Mesodermal cell (in vitro differentiated cells): Measurements from ENCODE around the gene ANKRD61. TPM values are rescaled to one million over a fixed set of nuclear protein-coding genes. Genes with fewer than 3 reads are reported as not detected.
"Not testable (repeated sequence)": the region's sequence is repeated elsewhere in the genome, so short reads cannot be mapped to it uniquely, and the experiment has no call there.

Experiments
- H3K27ac ChIP-seq: 2 replicates; pipeline ENCODE4 v1.7.0; 2013; ENCODE audit warnings: mild to moderate bottlenecking, low read depth, low read length, moderate library complexity; ENCODE audit not compliant: severe bottlenecking
- H3K36me3 ChIP-seq: 2 replicates; pipeline ENCODE4 v1.7.1; 2013; ENCODE audit warnings: mild to moderate bottlenecking, low read length, moderate library complexity; ENCODE audit not compliant: control insufficient read depth, insufficient read depth
- H3K4me1 ChIP-seq: one replicate; pipeline ENCODE4 v1.7.1; 2013; ENCODE audit warnings: mild to moderate bottlenecking, low read length; ENCODE audit not compliant: insufficient read depth, control insufficient read depth, poor library complexity, severe bottlenecking
- H3K4me3 ChIP-seq: 2 replicates; pipeline ENCODE4 v1.7.0; 2013; ENCODE audit warnings: low read length, control low read depth, mild to moderate bottlenecking; ENCODE audit not compliant: insufficient read depth, poor library complexity, severe bottlenecking; ENCODE audit errors: extremely low read depth
- H3K9me3 ChIP-seq: 2 replicates; pipeline ENCODE4 v1.7.1; 2013; ENCODE audit warnings: mild to moderate bottlenecking, low read length, moderate library complexity; ENCODE audit not compliant: control insufficient read depth
- WGBS, 2 experiments: methylation state at CpG; one replicate each; pipeline ENCODE4 v1.1.5; 2013; ENCODE audit warnings: missing lambda C conversion rate in 2 of 2; ENCODE audit not compliant: insufficient coverage in 2 of 2; 5-methylcytosine and 5-hydroxymethylcytosine counted together
- polyA plus RNA-seq, 2 experiments: library from polyadenylated mRNA; stranded (reverse); fragments of 50-300 nt; gene quantifications; one replicate each; pipeline ENCODE4 v1.2.3, GENCODE V29; 2013

ANKRD61 gene
- 0.22 TPM for polyA plus RNA-seq (2013, experiment 1 of 2)
- 0.25 TPM for polyA plus RNA-seq (2013, experiment 2 of 2)

DNA sequence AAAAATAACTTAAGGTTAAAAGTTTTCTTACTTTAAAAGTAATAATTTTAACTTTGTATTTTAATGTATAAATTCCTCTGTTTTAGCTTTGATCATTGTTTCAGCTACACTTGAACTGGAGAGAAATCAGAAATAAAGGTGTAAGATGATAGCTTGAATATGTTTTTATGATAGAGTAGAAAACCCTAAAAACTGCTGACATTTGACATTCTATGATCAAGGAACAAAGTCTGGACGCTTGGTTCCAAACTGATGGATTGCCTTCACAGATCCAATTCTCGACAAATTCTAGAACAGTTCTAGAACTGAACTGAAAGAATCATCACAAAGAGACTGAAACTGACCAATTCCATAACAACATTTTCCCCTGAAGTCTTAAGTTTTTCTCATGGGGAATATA lies at the start of gene ANKRD61:
Gene ANKRD61, plus strand, starts transcription at position 389 of the 400 bp plus-strand sequence. Its CDS starts 0 bp downstream, at position 389.
- Histone ChIP-seq H3K9me3 (no peaks in the 10 kb centered on the region), H3K27ac (no peak within 1 kb of the TSS), H3K36me3 (peaks cover 85% of the 10 kb centered on the region), H3K4me1 (no peaks in the 10 kb centered on the region), H3K4me3 (no peak within 1 kb of the TSS)
- WGBS, 2 experiments, result 90% methylated on average over 2 of the region's 2 CpGs; no CpG with 5 or more reads in 1 of the 2 experiments

DNA sequence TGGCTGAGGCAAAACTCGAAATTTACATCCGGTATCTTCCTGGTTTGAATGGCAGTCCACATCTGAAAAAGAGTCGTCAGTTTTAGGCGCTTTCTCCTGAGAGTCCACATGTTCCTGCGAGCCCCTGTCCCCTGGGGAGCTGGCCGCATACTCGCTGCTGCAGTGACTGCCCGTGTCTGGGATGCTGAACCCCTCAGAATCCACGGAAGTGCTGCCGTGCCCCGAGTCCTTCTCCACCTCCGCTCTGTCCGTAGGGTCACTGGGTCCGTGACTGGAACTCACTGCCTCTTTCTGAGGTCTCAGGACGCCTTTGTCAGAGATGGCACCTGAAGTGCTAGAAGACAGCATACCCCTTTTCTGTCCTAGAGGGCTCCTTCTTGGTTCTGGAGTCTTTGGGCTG lies 44.1 kb upstream of the ANKRD61 start:
- H3K27ac ChIP-seq, H3K4me3 ChIP-seq, H3K4me1 ChIP-seq, H3K9me3 ChIP-seq: not testable (repeated sequence)
- H3K36me3 ChIP-seq, result peaks cover 38% of the 10 kb centered on the region
- 89 to 98% methylated on average over 13 to 15 of the region's 15 CpGs for WGBS, 2 experiments

DNA sequence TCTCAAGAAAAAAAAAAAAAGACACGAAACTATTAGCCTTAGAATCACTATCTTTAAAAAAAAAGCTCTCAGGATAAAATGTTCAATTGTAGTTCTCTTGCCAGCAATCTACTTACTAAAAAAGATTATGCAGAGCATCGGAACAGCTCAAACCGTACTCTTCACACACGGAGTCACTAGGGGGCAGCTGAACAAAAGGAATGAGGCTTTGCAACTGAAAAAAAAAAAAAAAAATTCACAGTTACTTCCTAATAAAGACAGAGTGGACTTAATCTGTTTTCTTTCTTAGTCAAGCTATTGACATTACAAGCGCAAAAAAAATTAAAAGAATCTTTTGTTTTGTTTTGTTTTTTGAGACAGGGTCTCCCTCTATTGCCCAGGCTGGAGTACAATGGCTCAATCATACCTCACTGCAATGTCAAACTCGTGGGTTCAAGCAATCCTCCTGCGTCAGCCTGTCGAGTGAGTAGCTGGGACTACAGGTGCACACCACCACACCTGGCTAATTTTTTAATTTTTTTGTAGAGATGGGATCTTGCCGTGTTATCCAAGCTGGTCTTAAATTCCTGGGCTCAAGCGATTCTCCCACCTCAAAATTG lies 33.9 kb upstream of the ANKRD61 start:
- Histone ChIP-seq H3K4me3 (no peak overlapping the region), H3K27ac (no peak overlapping the region), H3K4me1 (no peaks in the 10 kb centered on the region), H3K36me3 (peaks cover 77% of the 10 kb centered on the region), H3K9me3 (no peaks in the 10 kb centered on the region)
- 70 to 83% methylated on average over 7 of the region's 10 CpGs for WGBS, 2 experiments

DNA sequence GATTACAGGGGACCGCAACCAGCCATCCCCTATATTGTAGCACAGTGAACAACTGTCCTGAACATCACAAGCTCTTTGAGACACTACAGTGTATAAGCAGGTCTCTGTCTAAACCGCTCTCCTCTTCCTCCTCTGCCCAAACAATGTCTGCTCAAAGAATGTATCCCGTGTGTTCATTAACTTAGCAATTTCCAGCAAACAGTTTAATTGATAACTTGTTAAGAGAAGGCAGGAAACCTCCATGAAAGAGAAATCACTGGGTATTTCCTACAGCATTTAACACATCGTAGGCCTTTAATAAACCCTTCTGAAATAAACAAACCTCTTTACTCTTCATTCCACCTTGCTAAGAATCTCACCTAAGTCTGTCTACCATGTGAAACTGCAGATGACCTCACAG lies 23.8 kb upstream of the ANKRD61 start:
- Histone ChIP-seq H3K4me1 (peaks cover 8% of the 10 kb centered on the region), H3K4me3 (no peak overlapping the region), H3K9me3 (no peaks in the 10 kb centered on the region), H3K27ac (no peak overlapping the region), H3K36me3 (peaks cover 22% of the 10 kb centered on the region)
- WGBS, 2 experiments, result 93 to 97% methylated on average over 2 to 4 of the region's 4 CpGs

DNA sequence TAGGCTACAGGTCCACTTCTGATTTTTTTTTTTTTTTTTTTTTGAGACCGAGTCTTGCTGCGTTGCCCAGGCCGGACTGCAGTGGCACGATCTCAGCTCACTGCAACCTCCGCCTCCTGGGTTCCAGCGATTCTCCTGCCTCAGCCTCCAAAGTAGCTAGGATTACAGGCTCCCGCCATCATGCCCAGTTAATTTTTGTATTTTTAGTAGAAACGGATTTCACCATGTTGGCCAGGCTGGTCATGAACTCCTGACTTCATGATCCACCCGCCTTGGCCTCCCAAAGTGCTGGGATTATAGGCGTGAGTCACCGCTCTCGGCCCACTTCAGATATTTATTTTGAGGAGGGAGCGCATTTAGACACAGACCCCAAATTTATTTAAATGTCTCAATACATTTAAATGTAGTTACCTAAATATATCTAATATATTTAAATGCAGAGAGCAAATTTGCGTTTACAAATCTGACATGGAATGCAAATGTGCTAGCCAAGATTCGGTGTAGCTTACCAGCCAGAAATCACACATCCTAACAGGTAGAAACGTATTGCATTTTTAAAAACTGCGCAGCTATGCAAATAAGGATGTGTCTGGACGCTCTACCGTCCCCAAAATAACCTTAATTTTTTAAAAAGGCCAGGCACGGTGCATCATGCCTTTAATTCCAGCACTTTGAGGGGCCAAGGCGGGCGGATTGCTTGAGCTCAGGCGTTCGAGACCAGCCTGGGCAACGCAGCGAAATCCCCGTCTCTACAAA lies 23.2 kb upstream of the ANKRD61 start:
- H3K27ac ChIP-seq, H3K4me1 ChIP-seq, H3K9me3 ChIP-seq: not testable (repeated sequence)
- WGBS, 2 experiments, result 56 to 62% methylated on average over 12 to 14 of the region's 27 CpGs
- peak overlapping the region; percentile 75 for H3K4me3 ChIP-seq
- H3K36me3 ChIP-seq, result peaks cover 28% of the 10 kb centered on the region

DNA sequence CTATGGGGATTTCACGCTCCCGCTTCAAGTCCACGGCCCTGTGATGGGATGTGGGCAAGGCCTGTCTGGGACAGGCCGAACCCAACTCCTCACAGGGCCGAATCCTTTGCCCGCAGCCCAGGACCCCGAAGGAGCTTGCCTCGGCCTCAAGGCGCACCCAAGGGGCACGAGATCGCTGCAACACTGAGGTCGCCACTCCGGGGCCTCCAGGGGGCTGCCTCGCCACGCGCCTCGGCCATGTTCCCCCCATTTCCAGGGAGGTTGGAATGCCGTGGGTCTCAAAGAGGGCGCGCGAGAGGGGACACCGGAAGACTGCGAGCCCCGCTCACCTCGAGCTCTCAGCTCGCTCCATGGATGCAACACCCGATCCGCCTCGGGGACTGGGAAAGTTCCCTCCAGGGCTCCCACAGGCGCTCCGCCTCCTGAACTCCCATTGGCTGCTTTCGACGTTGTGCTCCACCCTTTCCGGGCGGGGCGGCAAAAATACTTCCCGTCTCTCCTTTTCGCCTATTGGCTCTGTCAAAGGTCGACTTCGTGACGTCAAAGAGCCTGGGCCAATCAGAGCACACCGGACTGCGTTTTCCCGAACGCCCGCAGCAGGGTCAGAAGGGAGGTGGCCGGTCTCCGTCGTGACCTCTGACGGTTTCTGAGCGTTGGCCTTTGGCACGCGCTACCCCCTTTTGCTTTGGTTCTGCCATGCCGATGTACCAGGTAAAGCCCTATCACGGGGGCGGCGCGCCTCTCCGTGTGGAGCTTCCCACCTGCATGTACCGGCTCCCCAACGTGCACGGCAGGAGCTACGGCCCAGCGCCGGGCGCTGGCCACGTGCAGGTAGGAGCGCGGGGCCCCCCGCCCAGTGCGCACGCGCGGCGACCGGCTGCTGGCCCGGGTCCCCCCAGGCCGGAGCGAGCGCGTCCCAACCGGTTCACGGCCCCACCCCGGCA lies 22.2 kb upstream of the ANKRD61 start, which contains the start of the genes AIMP2 and PMS2:
Gene AIMP2, plus strand, starts transcription at position 605 of the 944 bp plus-strand sequence. Its CDS starts 92 bp downstream, at position 697.
Gene PMS2, minus strand, starts transcription at position 382 of the 944 bp plus-strand sequence. Its CDS starts 30 bp downstream, at position 352.
- peaks cover 36% of the 10 kb centered on the region for H3K36me3 ChIP-seq
- peaks cover 8% of the 10 kb centered on the region for H3K4me1 ChIP-seq
- H3K4me3 ChIP-seq, result peak within 1 kb of the TSS; percentile 75
- H3K9me3 ChIP-seq, result no peaks in the 10 kb centered on the region
- H3K27ac ChIP-seq, result peak within 1 kb of the TSS; percentile 95
- WGBS, 2 experiments, result 0% methylated on average over 74 to 79 of the region's 84 CpGs

DNA sequence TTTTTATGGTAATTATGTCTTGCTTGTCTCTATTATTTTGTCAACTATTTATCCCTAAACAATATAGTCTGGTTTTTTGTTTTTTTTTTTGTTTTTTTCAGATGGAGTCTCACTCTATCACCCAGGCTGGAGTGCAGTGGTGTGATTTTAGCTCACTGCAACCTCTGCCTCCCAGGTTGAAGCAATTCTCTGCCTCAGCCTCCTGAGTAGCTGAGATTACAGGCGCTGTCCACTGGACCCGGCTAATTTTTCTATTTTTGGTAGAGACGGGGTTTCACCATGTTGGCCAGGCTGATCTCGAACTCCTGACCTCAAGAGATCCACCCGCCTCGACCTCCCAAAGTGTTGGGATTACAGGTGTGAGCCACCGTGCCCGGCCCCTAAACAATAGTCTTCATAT lies 20.8 kb upstream of the ANKRD61 start:
- not testable (repeated sequence) for H3K4me1 ChIP-seq, H3K27ac ChIP-seq, H3K9me3 ChIP-seq
- Histone ChIP-seq H3K4me3 (peak overlapping the region; percentile 75), H3K36me3 (peaks cover 43% of the 10 kb centered on the region)
- 92 to 100% methylated on average over 4 to 8 of the region's 8 CpGs for WGBS, 2 experiments

DNA sequence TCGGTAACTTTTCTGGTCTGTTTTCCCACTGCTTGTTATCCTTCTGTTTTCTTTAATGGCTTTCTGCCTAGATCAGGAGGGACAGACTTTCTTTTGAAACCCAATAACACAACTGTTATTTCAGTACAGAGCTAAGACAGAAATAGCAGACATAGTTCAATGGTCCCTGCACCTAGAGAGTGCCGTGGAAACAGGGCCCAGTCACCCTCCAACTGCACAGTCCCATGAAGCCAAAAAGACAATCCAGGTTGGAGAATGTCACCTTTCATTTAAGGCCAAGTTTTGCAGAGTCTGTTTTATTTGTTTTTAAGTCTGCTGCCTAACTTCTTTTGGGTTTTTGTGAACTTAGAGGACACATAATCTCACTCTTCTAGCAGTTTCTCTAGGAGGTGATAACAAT lies 19.6 kb upstream of the ANKRD61 start:
- Histone ChIP-seq H3K36me3 (peaks cover 54% of the 10 kb centered on the region), H3K4me1 (peaks cover 8% of the 10 kb centered on the region), H3K27ac (no peak overlapping the region), H3K9me3 (no peaks in the 10 kb centered on the region), H3K4me3 (no peak overlapping the region)
- WGBS, 2 experiments, result 87 to 100% methylated on average over 2 of the region's 2 CpGs

DNA sequence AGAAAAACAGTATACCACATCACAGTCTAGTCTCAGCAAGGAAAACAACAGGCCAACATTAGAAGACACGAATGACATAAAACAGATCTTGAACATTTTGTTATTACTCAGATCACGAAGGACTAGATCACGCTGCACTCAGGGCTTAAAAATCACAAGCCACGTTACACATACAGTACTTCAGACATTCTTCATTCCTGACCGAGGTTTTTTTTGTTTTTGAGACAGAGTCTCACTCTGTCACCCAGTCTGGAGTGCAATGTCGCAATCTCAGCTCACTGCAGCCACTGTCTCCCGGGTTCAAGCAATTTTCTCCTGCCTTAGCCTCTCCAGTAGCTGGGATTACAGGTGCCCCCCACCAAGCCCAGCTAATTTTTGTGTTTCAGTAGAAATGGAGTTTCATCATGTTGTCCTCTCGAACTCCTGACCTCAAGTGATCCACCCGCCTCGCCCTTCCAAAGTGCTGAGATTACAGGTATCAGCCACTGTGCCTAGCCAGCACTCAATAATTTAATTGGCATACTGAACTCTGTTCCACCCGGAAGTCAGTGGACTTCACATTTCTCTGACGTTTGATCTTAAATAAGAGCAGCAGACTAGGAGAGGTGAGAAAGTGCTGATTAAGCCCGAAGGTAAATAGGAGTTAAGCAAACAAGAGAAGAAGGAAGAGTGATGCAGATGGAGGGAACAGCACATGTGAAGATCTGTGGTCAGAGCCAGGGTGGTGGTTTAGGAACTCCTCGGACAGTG lies 18.6 kb upstream of the ANKRD61 start:
- Histone ChIP-seq H3K4me1 (peaks cover 8% of the 10 kb centered on the region), H3K27ac (no peak overlapping the region), H3K36me3 (peaks cover 63% of the 10 kb centered on the region), H3K9me3 (no peaks in the 10 kb centered on the region), H3K4me3 (no peak overlapping the region)
- 93 to 94% methylated on average over 14 of the region's 14 CpGs for WGBS, 2 experiments
